HG03439 (cell line): ENCODE measurements around the gene ITGA1.

Source experiments
- ATAC-seq: cut with Tn5 transposase; IDR thresholded peaks from one replicate; pipeline ENCODE4 v1.9.1; 2021; ENCODE audit warnings: mild to moderate bottlenecking, moderate library complexity; ENCODE audit not compliant: unreplicated experiment

ITGA1 gene

DNA sequence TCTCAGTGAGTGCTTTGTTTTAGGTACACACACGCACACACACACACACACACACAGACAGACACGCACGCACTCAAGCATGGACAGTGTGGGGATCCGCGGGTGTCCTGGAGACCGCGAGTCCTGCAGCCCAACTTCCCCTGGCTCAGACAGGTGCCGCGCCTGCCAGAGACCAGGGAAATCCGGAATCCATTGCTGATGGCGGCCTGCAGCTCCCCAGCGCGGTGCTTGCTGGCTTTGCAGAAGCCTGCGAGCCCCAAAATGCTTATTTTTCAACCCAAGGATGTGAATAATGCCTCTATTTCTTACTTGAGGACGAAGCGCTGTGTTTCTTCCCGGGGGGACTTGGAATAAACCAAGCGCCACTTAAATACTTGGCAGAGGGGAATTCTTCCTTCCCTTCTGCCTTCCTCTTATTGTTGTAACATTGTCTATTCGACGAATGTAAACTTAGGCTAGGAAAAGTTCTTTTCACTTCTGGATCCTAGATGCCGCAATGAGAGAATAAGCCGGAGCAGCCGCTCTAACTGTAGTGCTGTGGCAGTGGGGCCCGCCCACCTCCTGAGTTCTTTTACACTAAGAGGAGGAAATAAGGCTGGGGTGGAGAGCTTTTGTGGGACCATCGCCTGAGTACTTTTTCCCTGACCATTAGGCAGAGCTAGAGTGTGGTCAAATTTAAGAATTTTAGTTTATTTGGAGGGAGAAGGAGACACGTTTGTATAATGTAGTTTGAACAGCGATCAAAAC, 202.2 kb downstream of the ITGA1 start:
- no peak for ATAC-seq

DNA sequence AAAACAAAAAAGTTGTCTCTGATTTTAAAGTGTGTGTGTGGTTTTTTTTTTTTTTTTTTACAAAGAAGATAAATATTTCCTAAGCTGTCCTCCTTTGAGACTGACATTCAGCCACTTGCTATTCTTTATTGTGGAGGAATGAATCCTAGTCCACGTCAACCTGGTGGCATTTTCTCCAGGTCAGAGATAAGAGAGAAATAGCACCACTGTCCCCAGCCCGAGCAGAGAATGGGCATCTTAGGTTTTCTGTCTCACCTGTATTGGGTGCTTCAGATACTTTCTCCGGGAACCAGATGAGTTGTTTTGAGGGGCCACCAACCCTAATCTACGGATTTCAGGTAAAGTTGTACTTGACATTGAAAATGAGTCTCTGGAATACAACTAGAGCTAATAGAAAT, 202.8 kb downstream of the ITGA1 start:
- ATAC-seq: no peak

DNA sequence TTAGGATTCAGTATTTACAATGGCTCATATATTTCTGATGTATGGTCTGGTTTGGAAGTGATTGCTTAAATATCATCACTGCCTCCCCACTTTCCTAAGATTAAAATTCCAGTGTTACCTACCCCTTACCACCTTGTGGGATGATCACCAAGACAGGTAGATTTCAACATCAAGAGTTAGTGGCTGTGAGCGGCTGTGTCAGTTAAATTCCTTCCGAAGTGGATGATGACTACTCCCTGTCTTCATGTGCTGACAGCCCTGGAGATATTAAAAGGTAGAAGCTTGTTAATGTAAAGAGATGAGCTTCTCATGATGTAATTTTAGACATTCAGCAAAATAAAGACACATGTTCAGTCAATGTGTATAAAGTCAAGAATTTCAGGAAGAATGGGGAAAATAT, 205.7 kb downstream of the ITGA1 start:
- no peak for ATAC-seq

GRCh38 chr5:52994266-52994665, 206.6 kb downstream of the ITGA1 start:
- ATAC-seq: no peak

DNA sequence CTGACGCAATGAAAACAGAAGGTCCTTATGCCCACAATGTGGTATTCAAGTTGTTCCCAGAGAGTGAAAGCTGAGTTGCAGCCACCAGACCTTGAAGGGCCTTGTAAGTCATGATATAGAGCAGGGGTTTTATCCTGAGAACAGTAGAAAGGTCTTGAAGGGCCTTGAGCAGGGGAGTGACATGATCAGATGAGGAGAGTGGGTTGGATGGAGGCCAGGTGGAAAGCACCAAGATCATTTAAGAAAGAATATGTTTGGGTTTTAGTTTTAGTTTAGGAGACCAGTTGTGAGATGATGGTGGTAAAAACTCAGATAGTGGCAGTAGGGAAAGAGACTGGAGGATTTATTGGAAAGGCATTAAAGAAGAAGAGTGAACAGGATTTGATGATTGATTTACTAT, 207.4 kb downstream of the ITGA1 start:
- no peak for ATAC-seq

- ATAC-seq: no peak
These were observed 208.2 kb downstream of the ITGA1 start for GRCh38 chr5:52995914-52996313.

DNA sequence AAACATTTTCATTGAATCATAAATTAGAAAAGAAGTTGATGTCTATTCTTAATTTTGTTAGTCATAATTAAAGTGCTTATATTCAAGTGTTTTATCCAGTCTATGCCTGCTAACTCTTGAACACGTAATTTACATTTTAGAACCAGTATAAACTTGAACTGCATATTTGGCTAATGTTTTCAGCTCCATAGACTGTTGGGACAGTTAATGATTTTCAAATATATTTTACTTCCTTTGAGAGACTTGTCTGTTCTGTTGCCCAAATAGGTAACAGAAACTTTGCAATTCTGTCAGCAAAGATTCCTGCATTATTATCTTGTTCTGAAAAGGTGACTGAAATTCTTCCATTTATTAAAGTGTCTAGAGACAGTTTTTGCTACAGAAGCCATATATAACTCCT, 209.3 kb downstream of the ITGA1 start:
- no peak for ATAC-seq

DNA sequence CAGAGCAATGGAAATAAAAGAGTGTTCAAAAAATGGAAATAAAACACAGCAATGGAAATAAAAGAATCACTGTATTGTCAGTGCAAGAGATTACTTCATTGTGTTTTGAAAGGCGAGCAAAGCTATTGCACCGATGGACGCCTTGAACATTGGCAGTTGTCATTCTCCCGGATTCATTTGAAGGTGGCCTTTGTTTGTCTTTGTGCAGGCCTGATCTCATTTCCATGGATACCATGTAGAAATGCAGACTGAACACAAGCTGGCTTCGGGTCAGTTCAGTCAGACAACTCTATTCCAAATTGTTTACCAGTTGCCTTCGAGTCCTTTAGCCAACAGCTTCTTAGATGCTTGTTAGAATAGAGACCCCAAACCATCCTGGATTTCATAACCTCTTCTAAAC, 209.7 kb downstream of the ITGA1 start:
- no peak for ATAC-seq

DNA sequence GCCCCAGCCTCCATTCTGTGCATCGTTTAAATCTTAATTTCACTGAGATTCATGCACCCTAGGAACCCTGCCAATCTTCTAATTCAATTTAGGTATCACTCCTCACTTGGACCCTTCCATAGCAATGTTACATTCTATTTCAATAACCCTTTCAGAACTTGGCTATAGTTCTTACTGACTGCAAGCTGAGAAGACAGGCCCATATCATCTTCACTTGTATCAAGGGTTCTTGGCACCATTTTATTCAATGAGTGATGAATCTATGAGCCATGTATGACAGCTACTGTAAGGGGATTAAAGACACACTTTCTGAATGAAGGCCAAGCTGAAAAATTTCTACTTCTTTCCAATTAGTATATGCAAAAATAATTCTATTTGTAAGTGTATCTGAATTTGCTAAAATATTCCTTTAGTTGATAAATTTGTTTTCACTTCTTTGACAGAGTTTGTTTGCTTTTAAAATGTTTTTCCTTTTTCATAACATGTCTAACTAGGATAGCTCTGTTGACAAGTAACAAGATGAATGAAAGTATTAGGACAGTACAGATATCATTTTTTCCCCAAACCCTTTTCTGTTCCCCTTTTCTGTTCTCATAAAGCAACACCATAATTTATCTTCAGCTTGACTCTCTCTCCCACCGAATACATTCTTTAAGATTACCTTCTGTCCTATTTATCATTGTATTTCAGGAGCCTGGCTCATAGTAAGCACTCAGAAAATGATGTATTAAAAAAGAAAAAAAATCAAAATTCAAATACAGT, 211.0 kb downstream of the ITGA1 start:
- ATAC-seq: no peak

DNA sequence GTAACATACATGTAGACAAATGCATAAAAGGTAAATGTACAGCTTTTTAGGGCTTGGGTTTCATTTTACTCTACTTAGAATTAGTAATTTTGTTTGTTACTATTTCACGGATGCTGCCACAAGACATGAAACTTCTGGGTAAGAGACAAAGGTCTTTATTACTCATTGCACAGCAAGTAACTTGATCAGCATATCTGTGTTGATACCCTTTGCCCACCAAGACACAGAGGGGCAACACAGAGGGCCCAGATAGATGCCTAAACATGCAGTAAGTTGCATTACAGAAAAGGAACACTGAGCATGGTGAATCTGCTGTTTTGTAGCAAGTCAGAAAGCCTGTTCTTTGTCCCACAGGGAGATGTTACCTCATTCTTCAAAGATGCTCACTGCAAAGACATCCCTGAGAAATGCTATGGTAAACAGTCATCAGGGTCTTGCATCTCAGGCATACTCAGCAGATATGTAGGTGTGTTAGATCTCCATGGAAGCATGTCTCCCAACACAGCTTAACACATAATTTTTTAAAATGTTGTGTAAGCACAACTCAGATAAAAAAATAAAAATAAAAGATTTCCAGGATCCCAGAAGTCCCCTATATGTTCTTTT, 211.7 kb downstream of the ITGA1 start:
- no peak for ATAC-seq

- no peak for ATAC-seq
These were observed 213.8 kb downstream of the ITGA1 start for GRCh38 chr5:53001541-53001940.

DNA sequence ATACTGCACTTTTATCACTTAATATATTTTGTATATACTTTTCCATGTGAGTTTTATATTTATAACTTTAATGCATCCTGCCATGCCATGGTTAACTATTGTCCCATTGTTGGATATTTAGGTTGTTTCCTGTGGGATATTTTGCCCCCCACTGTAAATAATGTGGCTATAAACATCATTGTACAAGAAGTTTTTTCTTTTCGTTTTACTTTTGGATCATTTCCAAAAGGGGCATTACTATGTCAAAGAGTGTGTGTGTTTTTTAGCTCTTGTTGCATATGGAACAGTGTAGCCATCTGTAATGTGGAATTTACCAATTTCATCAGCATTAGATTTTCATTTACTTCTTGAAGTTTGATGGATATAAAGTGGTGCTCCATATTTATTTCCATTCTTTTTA, 214.8 kb downstream of the ITGA1 start:
- ATAC-seq: no peak

DNA sequence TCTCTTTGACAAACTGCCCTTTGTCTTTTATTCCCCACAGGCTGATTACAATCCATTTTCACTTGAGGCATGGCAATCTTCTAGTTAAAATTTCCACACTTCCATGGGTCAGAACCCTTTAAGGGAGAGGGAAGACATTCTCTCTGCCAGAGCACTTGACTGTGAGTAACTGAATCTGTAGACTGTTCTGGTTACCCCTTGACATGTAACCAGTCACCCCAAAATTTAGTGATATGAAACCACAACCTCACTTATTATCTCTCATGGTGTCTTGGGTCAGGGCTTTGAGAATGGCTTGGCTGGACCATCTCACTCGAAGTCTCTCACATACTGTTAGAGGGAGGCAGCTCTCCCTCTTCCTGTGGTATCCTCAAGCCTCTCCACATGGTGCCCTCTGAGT, 215.4 kb downstream of the ITGA1 start:
- ATAC-seq: no peak

DNA sequence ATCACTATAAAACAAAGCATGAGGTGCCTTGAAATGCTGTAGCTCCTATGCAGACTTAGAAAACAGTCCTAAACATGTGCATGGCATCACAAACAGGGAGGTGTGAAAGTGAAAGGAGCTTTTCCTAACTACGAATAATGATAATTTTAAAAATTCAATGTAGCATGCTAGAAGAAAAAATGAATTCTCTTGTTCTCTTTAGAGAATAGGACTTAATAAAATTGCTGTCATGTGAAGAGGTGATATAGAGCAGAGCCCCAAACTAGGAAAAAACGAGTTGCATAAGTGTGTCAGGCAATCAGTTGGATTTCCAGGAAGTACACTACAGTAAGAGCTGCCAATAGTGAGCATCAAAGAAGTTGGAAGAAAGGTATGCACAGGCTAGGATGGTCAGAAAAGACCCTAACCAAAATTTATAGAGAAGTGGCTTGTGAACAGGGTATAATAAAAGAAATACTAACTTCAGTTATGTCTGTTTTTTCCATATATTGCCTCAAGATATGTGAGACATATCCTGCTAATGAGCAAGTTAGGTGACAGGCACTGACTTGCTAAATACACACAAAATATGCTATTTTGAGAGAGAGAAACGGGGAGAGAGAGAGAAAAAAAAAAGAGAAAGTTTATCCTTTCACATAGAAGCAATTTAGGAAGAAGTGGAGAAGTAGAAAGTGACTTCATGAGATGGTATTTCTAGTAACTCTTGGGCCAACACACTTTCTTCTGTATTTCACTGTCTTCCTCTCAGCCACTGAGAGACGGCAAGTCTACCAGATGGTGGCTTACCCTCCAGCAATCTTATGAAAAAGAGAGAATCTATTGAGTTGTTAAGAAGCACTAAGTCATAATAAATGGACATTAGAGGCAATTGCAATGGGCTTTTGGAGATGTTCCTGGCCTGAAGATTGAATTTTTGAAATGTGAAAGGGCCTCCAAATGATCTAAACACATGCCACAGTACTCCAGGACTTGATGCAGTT, 219.5 kb downstream of the ITGA1 start:
- ATAC-seq: no peak

- peak; percentile 86 for ATAC-seq
These were observed 221.0 kb downstream of the ITGA1 start for GRCh38 chr5:53008751-53009150.
